Ectodermal cell (in vitro differentiated cells): Measurements from ENCODE around the gene SGK2.

Source experiments
- H3K27ac ChIP-seq: 2 replicates; pipeline ENCODE4 v1.7.0; 2013; ENCODE audit warnings: mild to moderate bottlenecking, low read depth, low read length; ENCODE audit not compliant: insufficient read depth, poor library complexity, severe bottlenecking
- H3K27me3 ChIP-seq: 2 replicates; pipeline ENCODE4 v1.7.0; 2013; ENCODE audit warnings: mild to moderate bottlenecking, low read length; ENCODE audit not compliant: insufficient read depth, control insufficient read depth, poor library complexity, severe bottlenecking
- H3K36me3 ChIP-seq: one replicate; pipeline ENCODE4 v1.7.0; 2013; ENCODE audit warnings: low read length; ENCODE audit not compliant: control insufficient read depth, insufficient read depth
- H3K4me1 ChIP-seq: one replicate; pipeline ENCODE4 v1.7.0; 2013; ENCODE audit warnings: low read length; ENCODE audit not compliant: control insufficient read depth, insufficient read depth
- H3K4me3 ChIP-seq: 2 replicates; pipeline ENCODE4 v1.7.0; 2013; ENCODE audit warnings: low read depth, low read length, control low read depth; ENCODE audit not compliant: insufficient read depth
- H3K9me3 ChIP-seq: 2 replicates; pipeline ENCODE4 v1.7.0; 2013; ENCODE audit warnings: mild to moderate bottlenecking, low read length, moderate library complexity; ENCODE audit not compliant: control insufficient read depth
- WGBS, 2 experiments: methylation state at CpG; one replicate each; pipeline ENCODE4 v1.1.7; 2013; ENCODE audit warnings: missing lambda C conversion rate in 2 of 2; 5-methylcytosine and 5-hydroxymethylcytosine counted together

The SGK2 gene

DNA sequence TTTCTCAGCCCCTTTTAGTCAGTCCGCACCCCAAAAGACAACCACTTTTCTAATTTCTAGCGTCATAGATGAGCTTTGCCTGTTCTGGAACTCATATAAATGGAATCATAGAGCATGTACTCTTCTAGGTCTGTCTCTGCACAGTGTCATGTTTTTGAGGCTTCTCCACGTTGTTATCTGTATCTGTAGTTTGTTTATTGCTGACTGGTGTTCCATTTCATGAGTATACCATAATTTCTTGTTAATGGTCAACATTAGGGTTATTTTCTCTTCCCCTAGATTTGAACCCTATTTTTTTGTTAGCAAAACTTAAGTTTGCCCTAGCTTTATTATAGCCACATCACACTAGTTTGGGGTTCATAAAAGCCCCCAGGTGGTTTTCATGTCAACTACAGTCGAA lies 16.2 kb upstream of the SGK2 start:
- WGBS, 2 experiments = 67 to 70% methylated on average over 4 of the region's 4 CpGs

DNA sequence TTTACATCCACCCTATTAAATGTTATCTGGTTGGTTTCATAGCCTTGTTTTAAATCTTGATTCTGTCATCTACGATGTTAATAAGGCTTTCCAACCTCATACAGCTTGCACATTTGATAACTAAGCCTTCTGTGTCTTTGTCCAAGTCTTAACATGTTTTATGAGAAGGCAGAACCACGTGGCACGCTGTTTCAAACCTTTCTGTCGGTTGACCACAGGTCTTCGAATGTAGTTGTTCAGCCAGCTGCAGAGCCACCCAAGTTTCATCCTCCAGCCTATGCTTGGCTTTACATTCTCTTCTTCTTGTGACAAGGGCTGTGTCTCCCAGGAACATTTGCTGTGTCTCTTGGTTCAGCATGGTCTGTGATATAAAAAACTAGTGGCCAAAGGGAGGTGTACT lies 15.7 kb upstream of the SGK2 start:
- H3K27me3 ChIP-seq = no peaks in the 10 kb centered on the region
- 93 to 97% methylated on average over 5 of the region's 5 CpGs for WGBS, 2 experiments
- no peak overlapping the region for H3K4me3 ChIP-seq
- no peaks in the 10 kb centered on the region for H3K4me1 ChIP-seq
- no peaks in the 10 kb centered on the region for H3K36me3 ChIP-seq
- H3K27ac ChIP-seq = no peak overlapping the region
- H3K9me3 ChIP-seq = no peaks in the 10 kb centered on the region

More for the DNA sequence above, 16.2 kb upstream of the SGK2 start:
- Histone ChIP-seq H3K9me3 (no peaks in the 10 kb centered on the region), H3K4me3 (no peak overlapping the region), H3K4me1 (no peaks in the 10 kb centered on the region), H3K27me3 (no peaks in the 10 kb centered on the region), H3K36me3 (no peaks in the 10 kb centered on the region), H3K27ac (no peak overlapping the region)

DNA sequence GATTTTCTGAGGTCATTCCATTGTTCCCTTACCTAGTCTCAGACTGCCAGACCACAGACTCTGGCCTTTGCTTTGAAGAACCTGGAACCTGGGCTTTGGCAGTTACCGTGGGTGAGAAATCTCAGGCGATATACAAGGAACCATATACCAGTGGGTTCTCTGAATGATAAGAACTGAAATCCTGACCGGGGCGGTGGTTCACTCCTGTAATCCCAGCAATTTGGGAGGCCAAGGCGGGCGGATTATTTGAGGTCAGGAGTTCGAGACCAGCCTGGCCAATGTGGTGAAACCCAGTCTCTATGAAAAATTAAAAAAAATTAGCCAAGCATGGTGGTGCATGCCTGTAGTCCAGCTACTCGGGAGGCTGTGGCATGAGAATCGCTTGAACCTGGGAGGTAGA lies 14.3 kb upstream of the SGK2 start:
- Histone ChIP-seq H3K27ac (no peak overlapping the region), H3K4me3 (no peak overlapping the region), H3K36me3 (no peaks in the 10 kb centered on the region), H3K4me1 (no peaks in the 10 kb centered on the region), H3K27me3 (no peaks in the 10 kb centered on the region), H3K9me3 (no peaks in the 10 kb centered on the region)
- WGBS, 2 experiments = 91 to 96% methylated on average over 9 of the region's 9 CpGs

DNA sequence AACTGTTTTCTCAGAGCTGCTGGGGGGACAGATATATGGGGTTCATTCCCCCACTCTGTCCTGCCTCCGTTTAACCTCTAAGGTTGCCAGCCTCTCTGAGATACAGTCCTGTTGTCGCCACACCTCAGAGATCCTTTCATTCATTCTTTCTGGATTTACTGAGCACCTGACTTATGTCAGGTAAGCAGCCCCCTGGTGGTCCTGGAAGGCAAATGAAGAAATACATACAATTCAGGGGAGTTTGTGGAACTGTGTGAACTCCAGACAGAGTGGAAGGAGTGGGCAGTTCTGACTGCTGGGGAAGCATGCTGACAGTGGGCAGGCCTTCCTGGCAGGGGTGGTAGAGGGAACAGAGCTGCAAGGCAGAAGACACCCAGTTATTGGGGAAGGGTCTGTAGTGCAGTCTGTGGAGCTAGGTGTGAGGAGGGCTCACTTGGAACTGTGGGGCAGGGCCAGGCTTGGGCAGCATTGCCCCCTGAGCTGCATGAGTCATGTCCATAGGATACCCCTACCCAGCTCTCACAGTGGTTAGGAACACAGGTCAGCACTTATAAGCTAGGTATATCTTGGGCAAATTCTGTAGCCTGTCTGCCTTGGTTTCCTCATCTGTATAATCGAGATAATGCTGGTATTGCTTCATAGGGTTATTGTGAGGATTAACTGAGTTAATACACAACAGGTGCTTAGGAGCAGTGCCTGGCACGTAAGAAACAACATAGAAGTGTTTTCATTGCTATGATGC lies 12.8 kb upstream of the SGK2 start:
- Histone ChIP-seq H3K4me3 (no peak overlapping the region), H3K27ac (no peak overlapping the region), H3K36me3 (no peaks in the 10 kb centered on the region), H3K9me3 (no peaks in the 10 kb centered on the region), H3K27me3 (no peaks in the 10 kb centered on the region), H3K4me1 (no peaks in the 10 kb centered on the region)
- 91 to 94% methylated on average over 4 of the region's 4 CpGs for WGBS, 2 experiments

DNA sequence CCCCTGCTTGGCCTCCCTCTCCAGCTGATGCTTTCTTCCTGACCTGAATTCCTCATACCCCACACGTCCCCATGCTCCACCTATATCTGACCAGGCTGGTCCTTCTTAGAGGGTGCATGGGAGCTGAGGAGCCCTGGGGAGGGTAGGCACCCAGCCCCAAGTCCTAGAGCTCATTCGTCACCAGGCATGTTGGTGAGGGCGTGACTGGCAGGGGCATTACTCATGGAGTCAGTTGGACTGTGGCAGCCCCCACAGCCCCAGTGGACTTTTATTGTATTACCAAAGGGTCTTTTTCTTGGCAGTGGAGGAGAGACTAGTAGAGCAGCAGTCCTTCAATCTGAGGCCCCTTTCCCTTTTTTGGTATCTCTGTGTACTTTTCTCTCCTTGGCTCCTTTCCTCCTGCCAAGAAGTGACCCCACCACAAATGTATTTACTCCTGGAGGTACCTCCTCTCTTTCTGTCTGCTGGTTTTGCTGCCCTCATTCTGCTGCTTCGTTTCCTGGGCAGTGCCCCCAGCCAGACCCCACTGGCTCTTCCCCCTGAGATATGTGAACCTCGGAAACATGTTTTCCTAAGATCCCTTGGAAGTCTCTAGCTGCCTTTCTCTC lies 10.4 kb upstream of the SGK2 start:
- Histone ChIP-seq H3K27ac (no peak overlapping the region), H3K36me3 (no peaks in the 10 kb centered on the region), H3K4me3 (no peak overlapping the region), H3K4me1 (no peaks in the 10 kb centered on the region), H3K27me3 (no peaks in the 10 kb centered on the region), H3K9me3 (no peaks in the 10 kb centered on the region)
- 72 to 78% methylated on average over 5 of the region's 5 CpGs for WGBS, 2 experiments

DNA sequence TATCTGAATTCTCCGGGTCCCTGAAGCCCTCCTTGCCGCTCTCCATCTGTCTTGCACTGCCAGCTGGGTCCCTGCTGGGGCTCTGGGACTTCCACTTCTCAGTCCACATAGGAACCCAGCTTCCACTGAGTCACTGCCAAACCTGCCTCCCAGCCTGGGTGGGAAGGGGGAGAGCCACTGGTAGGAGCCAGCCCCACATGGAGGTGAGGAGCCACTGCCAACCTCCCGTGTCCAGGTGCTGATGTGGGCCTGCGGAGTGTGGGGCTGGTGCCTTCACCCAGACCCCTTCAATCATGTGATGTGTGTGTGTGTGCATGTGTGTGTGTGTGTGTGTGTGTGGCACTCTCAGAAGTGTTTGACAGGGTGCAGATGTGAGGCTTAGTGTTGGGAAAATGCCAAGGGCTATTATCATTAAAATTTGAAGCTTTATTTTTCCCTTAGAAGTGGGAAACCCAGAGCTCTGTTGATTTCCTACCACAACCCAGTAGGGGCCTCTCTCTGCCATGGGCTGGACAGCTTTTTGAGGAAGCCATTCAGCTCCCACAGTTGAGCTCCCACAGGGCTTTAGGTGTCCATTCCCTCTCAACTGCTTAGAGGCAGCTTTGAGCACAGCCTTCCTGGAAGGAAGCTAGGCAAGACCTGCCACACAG lies 9.3 kb upstream of the SGK2 start:
- WGBS, 2 experiments = 92 to 95% methylated on average over 4 of the region's 4 CpGs

DNA sequence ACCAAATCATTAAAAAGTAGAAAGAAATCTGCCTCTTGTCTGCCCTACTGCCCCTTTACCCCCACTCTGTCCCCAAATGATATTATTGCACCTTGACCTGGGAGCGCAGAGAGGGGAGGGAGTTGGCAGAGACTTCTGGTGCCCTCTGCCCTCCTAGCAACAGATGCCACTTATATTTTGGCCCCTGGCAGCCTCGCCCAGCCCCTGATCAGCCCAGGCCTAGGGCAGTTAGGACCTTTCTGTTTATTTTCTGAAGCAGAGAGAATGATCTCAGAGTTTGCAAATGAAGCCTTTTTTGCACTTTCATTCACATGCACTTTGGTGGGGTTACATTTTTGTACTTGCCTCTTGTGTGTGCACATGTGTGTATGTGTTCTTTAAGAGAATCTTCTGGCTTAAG lies 8.4 kb upstream of the SGK2 start:
- no peak overlapping the region for H3K27ac ChIP-seq
- no peaks in the 10 kb centered on the region for H3K4me1 ChIP-seq
- no peak overlapping the region for H3K4me3 ChIP-seq
- WGBS, 2 experiments = 89 to 98% methylated on average over 2 of the region's 2 CpGs
- H3K36me3 ChIP-seq = no peaks in the 10 kb centered on the region
- H3K27me3 ChIP-seq = no peaks in the 10 kb centered on the region
- no peaks in the 10 kb centered on the region for H3K9me3 ChIP-seq

More for the DNA sequence above, 9.3 kb upstream of the SGK2 start:
- H3K4me3 ChIP-seq = no peak overlapping the region
- no peaks in the 10 kb centered on the region for H3K9me3 ChIP-seq
- no peaks in the 10 kb centered on the region for H3K27me3 ChIP-seq
- H3K4me1 ChIP-seq = no peaks in the 10 kb centered on the region
- H3K36me3 ChIP-seq = no peaks in the 10 kb centered on the region
- no peak overlapping the region for H3K27ac ChIP-seq

DNA sequence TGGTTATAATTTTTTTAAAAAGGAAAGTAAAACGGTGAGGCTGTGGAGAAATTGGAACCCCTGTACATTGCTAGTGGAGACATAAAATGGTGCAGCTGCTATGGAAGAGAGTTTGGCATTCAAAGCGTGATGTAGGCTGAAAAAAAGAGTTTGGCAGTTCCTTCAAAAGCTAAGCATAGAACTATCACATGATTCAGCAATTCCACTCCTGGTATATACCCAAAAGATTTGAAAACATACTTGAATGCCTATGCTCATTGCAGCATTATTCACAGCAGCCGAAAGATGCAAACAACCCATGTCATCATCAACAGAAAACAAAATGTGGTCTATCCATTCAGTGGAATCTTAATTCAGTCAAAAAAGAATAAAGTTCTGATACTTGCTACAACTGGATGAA lies 4.5 kb upstream of the SGK2 start:
- Histone ChIP-seq H3K36me3 (no peaks in the 10 kb centered on the region), H3K9me3 (no peaks in the 10 kb centered on the region), H3K4me3 (no peak overlapping the region), H3K4me1 (no peaks in the 10 kb centered on the region), H3K27ac (no peak overlapping the region), H3K27me3 (no peaks in the 10 kb centered on the region)
- 93 to 94% methylated on average over 3 of the region's 3 CpGs for WGBS, 2 experiments

DNA sequence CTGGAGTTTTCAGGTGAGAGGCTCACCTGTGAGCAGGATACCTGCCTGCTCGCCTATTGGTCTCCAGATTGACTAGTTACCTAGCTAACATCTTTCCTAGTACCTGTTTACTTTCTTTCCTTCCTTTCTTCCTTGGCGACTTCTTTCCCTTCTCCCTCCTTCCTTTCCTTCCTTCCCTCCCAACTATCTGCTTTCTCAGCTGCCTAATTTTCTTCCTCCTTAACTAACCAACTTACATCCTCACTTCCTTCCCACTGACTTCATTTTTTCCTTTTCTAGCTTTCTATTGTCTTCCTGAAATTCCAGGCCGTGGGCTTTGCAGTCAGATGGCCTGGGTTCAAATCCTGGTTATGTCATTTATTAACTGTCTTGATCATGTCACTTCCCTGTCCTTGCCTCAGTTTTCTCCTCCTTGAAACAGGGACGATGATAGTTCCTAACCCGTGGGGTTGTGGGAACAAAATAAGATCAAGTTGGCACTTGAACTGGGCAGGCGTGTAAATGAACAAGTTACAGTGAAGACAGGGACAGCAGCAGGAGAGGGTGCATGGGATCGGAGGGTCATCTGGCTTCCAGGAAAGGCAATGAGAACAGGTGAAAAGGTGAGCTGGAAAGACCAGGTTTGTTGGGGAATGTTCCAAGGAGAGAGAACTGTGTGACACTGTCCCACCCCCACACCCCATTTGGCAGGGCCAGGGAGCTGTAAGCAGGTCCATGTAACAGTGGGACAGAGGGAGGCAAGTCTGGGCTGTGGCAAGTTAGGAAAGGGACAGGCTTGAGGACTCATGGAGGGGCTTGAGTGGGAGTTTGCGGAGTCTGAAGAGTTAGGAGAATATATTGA lies 540 bp downstream of the SGK2 start:
- H3K4me3 ChIP-seq = no peak overlapping the region
- 92 to 93% methylated on average over 8 of the region's 8 CpGs for WGBS, 2 experiments
- H3K27ac ChIP-seq = no peak overlapping the region
- H3K9me3 ChIP-seq = no peaks in the 10 kb centered on the region
- H3K36me3 ChIP-seq = no peaks in the 10 kb centered on the region
- no peaks in the 10 kb centered on the region for H3K27me3 ChIP-seq
- H3K4me1 ChIP-seq = no peaks in the 10 kb centered on the region

DNA sequence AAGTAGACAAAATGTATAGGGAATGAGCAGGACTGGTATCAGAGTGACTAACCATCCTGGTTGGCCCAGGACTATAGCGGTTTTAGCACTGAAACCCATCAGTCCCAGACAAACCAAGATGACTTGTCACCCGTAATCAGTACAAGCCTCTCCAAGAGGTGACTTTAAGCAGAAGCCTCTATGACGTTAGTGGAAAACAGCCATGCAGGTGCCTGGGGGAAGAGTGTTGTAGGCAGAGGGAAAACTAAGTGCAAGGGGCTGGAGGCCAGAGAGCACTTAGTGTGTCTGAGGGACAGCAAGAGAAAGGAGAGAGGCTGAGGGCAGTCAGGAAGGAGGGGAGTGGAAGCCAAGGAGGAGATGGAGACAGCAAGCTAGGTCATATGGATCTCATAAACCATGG lies 2.1 kb downstream of the SGK2 start:
- no peak overlapping the region for H3K4me3 ChIP-seq
- H3K9me3 ChIP-seq = no peaks in the 10 kb centered on the region
- H3K27ac ChIP-seq = no peak overlapping the region
- whole genome bisulfite sequencing, 2 experiments = 94 to 96% methylated on average over 3 of the region's 3 CpGs
- H3K4me1 ChIP-seq = no peaks in the 10 kb centered on the region
- no peaks in the 10 kb centered on the region for H3K36me3 ChIP-seq
- H3K27me3 ChIP-seq = no peaks in the 10 kb centered on the region
